Left lung (tissue), 10 donors: ENCODE measurements around the gene CAVIN1. TPM values are rescaled to one million over a fixed set of nuclear protein-coding genes. Genes with fewer than 3 reads are reported as not detected.

ENCODE experiments used
- ATAC-seq: fragments of 200-7000 bp; cut with Tn5 transposase; one replicate; pipeline ENCODE4 v1.9.1; 2020; ENCODE audit warnings: moderate library complexity
- DNase-seq, 4 donors: peaks; one replicate each; pipeline ENCODE4 v3.0.0-alpha.2; 2013 to 2020
- H3K27ac ChIP-seq, 2 donors: fragments of 200-600 bp; sonication (generic) in 1 of 2; one replicate each; pipeline versions ENCODE4 v1.5.0 to v1.8.0; 2020 to 2021
- H3K27me3 ChIP-seq, 2 donors: fragments of 200-600 bp; sonication (generic) in 1 of 2; one replicate each; pipeline versions ENCODE4 v1.5.0 to v1.8.0; 2020 to 2021
- H3K36me3 ChIP-seq, 2 donors: fragments of 200-600 bp; sonication (generic) in 1 of 2; one replicate each; pipeline versions ENCODE4 v1.5.0 to v1.8.0; 2020 to 2021
- H3K4me1 ChIP-seq, 2 donors: fragments of 200-600 bp; one replicate each; pipeline ENCODE4 v1.8.0; 2021
- H3K4me3 ChIP-seq, 2 donors: fragments of 200-600 bp; sonication (generic) in 1 of 2; one replicate each; pipeline versions ENCODE4 v1.5.0 to v1.8.0; 2020 to 2021; ENCODE audit warnings: mild to moderate bottlenecking in 1 of 2
- H3K9me3 ChIP-seq, 2 donors: fragments of 200-600 bp; sonication (generic) in 1 of 2; one replicate each; pipeline versions ENCODE4 v1.5.0 to v1.8.0; 2020 to 2021
- CTCF ChIP-seq, 2 donors: fragments of 200-600 bp; sonication (generic) in 1 of 2; IDR thresholded peaks; one replicate each; pipeline versions ENCODE4 v1.5.0 to v1.8.0; 2021; ENCODE audit warnings: antibody characterized with exemption in 2 of 2
- intact Hi-C, 2 donors: fragments of 100-400 bp; cut with DNase I; formaldehyde crosslinking; loops; one replicate each; pipeline versions ENCODE4 v1.11.2 to v1.14.2; 2022
- polyA plus RNA-seq, 6 donors: library from polyadenylated mRNA; unstranded; fragments of 120-200 nt; gene quantifications; one replicate each; pipeline ENCODE4 v1.2.1, GENCODE V29; 2013; ENCODE audit not compliant: insufficient read length in 6 of 6
- total RNA-seq, 2 donors: library from RNA; stranded (reverse); fragmentation: NEBNext Ultra II Directional; extraction: Animal tissue kit (Norgen Biotek cat#: 25700); gene quantifications; one replicate each; pipeline ENCODE4 v1.2.1, GENCODE V29; 2021
- donor health status: DM: no; HTN: yes; CAD: no.
- donor health status: DM: no; HTN: no; CAD: no.

CAVIN1 gene
- total and polyA plus RNA-seq, 8 donors: 163 to 320 (median 211) TPM

GRCh38 chr17:42358434-42358833 is 64.6 kb downstream of the CAVIN1 start:
- intact Hi-C loops: no loop called here
- Histone ChIP-seq H3K36me3 (peaks cover 0 to 11% of the 10 kb centered on the region in 2 donors), H3K9me3 (no peaks in the 10 kb centered on the region), H3K4me3 (no peak overlapping the region), H3K27me3 (no peaks in the 10 kb centered on the region), H3K27ac (peak overlapping the region in 1 of 2 donors; percentile 50), H3K4me1 (peaks cover 33 to 89% of the 10 kb centered on the region in 2 donors)
- no peak for ATAC-seq
- no peak for DNase-seq
- no peak for TF ChIP-seq CTCF (IDR thresholded peaks at IDR 0.05)

- no peak for TF ChIP-seq CTCF (IDR thresholded peaks at IDR 0.05)
- Histone ChIP-seq H3K4me1 (peaks cover 25 to 71% of the 10 kb centered on the region in 2 donors), H3K27ac (peak overlapping the region in 1 of 2 donors; percentile 48), H3K36me3 (peaks cover 0 to 11% of the 10 kb centered on the region in 2 donors), H3K4me3 (no peak overlapping the region), H3K27me3 (no peaks in the 10 kb centered on the region), H3K9me3 (no peaks in the 10 kb centered on the region)
- DNase-seq: no peak
- ATAC-seq: peak; percentile 45
- intact Hi-C loops: no loop called here
Measured at GRCh38 chr17:42354956-42355843, 67.9 kb downstream of the CAVIN1 start.

Other genes starting within 250 kb of the CAVIN1 start
- under 1 TPM in 1 of 2 donors, not detected in 1; 0.16 TPM for gene KCNH4, start 242.1 kb downstream of the CAVIN1 start, total RNA-seq
- gene KCNH4, start 242.1 kb downstream of the CAVIN1 start, polyA plus RNA-seq: under 1 TPM in 5 of 6 donors, not detected in 1; 0.03 to 0.06 (median 0.04) TPM
- gene HCRT, start 237.8 kb downstream of the CAVIN1 start, total RNA-seq: not detected
- gene HCRT, start 237.8 kb downstream of the CAVIN1 start, polyA plus RNA-seq: not detected
- gene GHDC, start 228.8 kb downstream of the CAVIN1 start, total RNA-seq: 10 to 100 TPM; 22.5 to 25.8 TPM
- 10 to 100 TPM; 16.0 to 20.5 (median 17.1) TPM for gene GHDC, start 228.8 kb downstream of the CAVIN1 start, polyA plus RNA-seq
- 10 to 100 TPM; 41.5 to 70.9 TPM for gene STAT5B, start 146.9 kb downstream of the CAVIN1 start, total RNA-seq
- 10 to 100 TPM; 49.1 to 67.7 (median 57.4) TPM for gene STAT5B, start 146.9 kb downstream of the CAVIN1 start, polyA plus RNA-seq
- 10 to 100 TPM; 29.3 to 47.4 TPM for gene STAT5A, start 134.8 kb downstream of the CAVIN1 start, total RNA-seq
- gene STAT5A, start 134.8 kb downstream of the CAVIN1 start, polyA plus RNA-seq: 10 to 100 TPM; 10.3 to 14.4 (median 11.1) TPM
- gene STAT3, start 34.8 kb downstream of the CAVIN1 start, total RNA-seq: 100 to 1,000 TPM; 229 to 271 TPM
- 10 to 100 TPM; 75.0 to 95.4 (median 78.5) TPM for gene STAT3, start 34.8 kb downstream of the CAVIN1 start, polyA plus RNA-seq
- 100 to 1,000 TPM in 1 of 2 donors, 10 to 100 TPM in 1; 95.9 to 103 TPM for gene ATP6V0A1, start 35.6 kb upstream of the CAVIN1 start, total RNA-seq
- 10 to 100 TPM; 46.1 to 59.7 (median 56.1) TPM for gene ATP6V0A1, start 35.6 kb upstream of the CAVIN1 start, polyA plus RNA-seq
- 10 to 100 TPM; 41.5 to 56.2 TPM for gene NAGLU, start 113.0 kb upstream of the CAVIN1 start, total RNA-seq
- 10 to 100 TPM; 10.3 to 19.2 (median 12.8) TPM for gene NAGLU, start 113.0 kb upstream of the CAVIN1 start, polyA plus RNA-seq
- gene HSD17B1, start 129.7 kb upstream of the CAVIN1 start, total RNA-seq: 1 to 10 TPM; 1.2 to 1.7 TPM
- gene HSD17B1, start 129.7 kb upstream of the CAVIN1 start, polyA plus RNA-seq: 1 to 10 TPM; 3.6 to 5.8 (median 4.6) TPM
- 100 to 1,000 TPM in 1 of 2 donors, 10 to 100 TPM in 1; 66.5 to 116 TPM for gene COASY, start 138.9 kb upstream of the CAVIN1 start, total RNA-seq
- gene COASY, start 138.9 kb upstream of the CAVIN1 start, polyA plus RNA-seq: 10 to 100 TPM; 41.1 to 43.9 (median 42.6) TPM
- 10 to 100 TPM; 56.3 to 73.7 TPM for gene MLX, start 143.8 kb upstream of the CAVIN1 start, total RNA-seq
- 10 to 100 TPM; 34.4 to 46.3 (median 40.5) TPM for gene MLX, start 143.8 kb upstream of the CAVIN1 start, polyA plus RNA-seq
- gene PSMC3IP, start 154.5 kb upstream of the CAVIN1 start, total RNA-seq: 1 to 10 TPM; 6.5 to 7.7 TPM
- 10 to 100 TPM; 15.9 to 21.4 (median 19.3) TPM for gene PSMC3IP, start 154.5 kb upstream of the CAVIN1 start, polyA plus RNA-seq
- gene RETREG3, start 186.1 kb upstream of the CAVIN1 start, total RNA-seq: 10 to 100 TPM; 59.9 to 75.5 TPM
- gene RETREG3, start 186.1 kb upstream of the CAVIN1 start, polyA plus RNA-seq: 10 to 100 TPM; 50.6 to 67.2 (median 59.9) TPM
- gene TUBG1, start 186.4 kb upstream of the CAVIN1 start, total RNA-seq: 10 to 100 TPM; 42.6 to 63.2 TPM
- gene TUBG1, start 186.4 kb upstream of the CAVIN1 start, polyA plus RNA-seq: 10 to 100 TPM; 31.5 to 42.4 (median 37.2) TPM
- 10 to 100 TPM; 13.1 to 19.5 TPM for gene TUBG2, start 236.0 kb upstream of the CAVIN1 start, total RNA-seq
- gene TUBG2, start 236.0 kb upstream of the CAVIN1 start, polyA plus RNA-seq: 10 to 100 TPM; 25.3 to 40.2 (median 32.5) TPM